Loucy (cell line): ENCODE results near the gene HEXIM2.

ENCODE experiments used
- H2AFZ ChIP-seq: fragments of 200-600 bp; sonication (generic); 2 replicates; pipeline ENCODE4 v1.6.0; 2016; ENCODE audit warnings: antibody characterized with exemption, mild to moderate bottlenecking, low read length, moderate library complexity
- H3F3A ChIP-seq: fragments of 200-600 bp; 2 replicates; pipeline ENCODE4 v1.6.0; 2016; ENCODE audit warnings: antibody characterized with exemption, low read depth, mild to moderate bottlenecking
- H3K27me3 ChIP-seq: fragments of 200-600 bp; sonication (generic); 2 replicates; pipeline ENCODE4 v1.6.1; 2014; ENCODE audit warnings: low read length, mild to moderate bottlenecking; ENCODE audit not compliant: insufficient read depth, poor library complexity, severe bottlenecking
- H3K36me3 ChIP-seq: fragments of 200-600 bp; sonication (generic); 2 replicates; pipeline ENCODE4 v1.6.1; 2016; ENCODE audit warnings: low read length; ENCODE audit not compliant: insufficient read depth
- H3K4me1 ChIP-seq: fragments of 200-600 bp; sonication (generic); 2 replicates; pipeline ENCODE4 v1.5.1; 2014; ENCODE audit warnings: low read length, mild to moderate bottlenecking; ENCODE audit not compliant: insufficient read depth, poor library complexity, severe bottlenecking
- H3K4me2 ChIP-seq: fragments of 200-600 bp; sonication (generic); 2 replicates; pipeline ENCODE4 v1.6.0; 2014; ENCODE audit warnings: antibody characterized with exemption, low read length, low read depth, mild to moderate bottlenecking; ENCODE audit not compliant: poor library complexity, severe bottlenecking
- H3K4me3 ChIP-seq: fragments of 200-600 bp; sonication (generic); 2 replicates; pipeline ENCODE4 v1.5.1; 2014; ENCODE audit warnings: low read length, mild to moderate bottlenecking, mixed read lengths; ENCODE audit not compliant: poor library complexity, severe bottlenecking
- H3K79me2 ChIP-seq: fragments of 200-600 bp; sonication (generic); 2 replicates; pipeline ENCODE4 v1.6.1; 2014; ENCODE audit warnings: low read length; ENCODE audit not compliant: insufficient read depth
- H3K9ac ChIP-seq: fragments of 200-600 bp; sonication (generic); 2 replicates; pipeline ENCODE4 v1.6.0; 2014; ENCODE audit warnings: mild to moderate bottlenecking, low read depth, low read length, moderate library complexity; ENCODE audit not compliant: poor library complexity, severe bottlenecking
- H3K9me2 ChIP-seq: fragments of 200-600 bp; sonication (generic); replicated peaks from 2 replicates; pipeline ENCODE4 v1.6.1; 2016; ENCODE audit warnings: low read depth, low read length, mixed read lengths
- H3K9me3 ChIP-seq: fragments of 200-600 bp; sonication (generic); 2 replicates; pipeline ENCODE4 v1.6.1; 2014; ENCODE audit warnings: mild to moderate bottlenecking, antibody characterized with exemption, low read length, low read depth; ENCODE audit not compliant: insufficient read depth
- H4K20me1 ChIP-seq: fragments of 200-600 bp; sonication (generic); 2 replicates; pipeline ENCODE4 v1.6.0; 2014; ENCODE audit warnings: antibody characterized with exemption, low read length, mild to moderate bottlenecking; ENCODE audit not compliant: insufficient read depth, poor library complexity, severe bottlenecking
- EZH2phosphoT487 ChIP-seq: fragments of 200-600 bp; IDR thresholded peaks from 2 replicates; pipeline ENCODE4 v1.6.1; 2018; ENCODE audit warnings: antibody characterized with exemption, mild to moderate bottlenecking, moderate library complexity, borderline replicate concordance
- TF ChIP-seq, protein P1 (sequence below): fragments of 200-600 bp; sonication (generic); conservative IDR thresholded peaks from 2 replicates; pipeline ENCODE4 v1.5.1; 2014; ENCODE audit warnings: mild to moderate bottlenecking, antibody characterized with exemption, low read length

HEXIM2 gene

DNA sequence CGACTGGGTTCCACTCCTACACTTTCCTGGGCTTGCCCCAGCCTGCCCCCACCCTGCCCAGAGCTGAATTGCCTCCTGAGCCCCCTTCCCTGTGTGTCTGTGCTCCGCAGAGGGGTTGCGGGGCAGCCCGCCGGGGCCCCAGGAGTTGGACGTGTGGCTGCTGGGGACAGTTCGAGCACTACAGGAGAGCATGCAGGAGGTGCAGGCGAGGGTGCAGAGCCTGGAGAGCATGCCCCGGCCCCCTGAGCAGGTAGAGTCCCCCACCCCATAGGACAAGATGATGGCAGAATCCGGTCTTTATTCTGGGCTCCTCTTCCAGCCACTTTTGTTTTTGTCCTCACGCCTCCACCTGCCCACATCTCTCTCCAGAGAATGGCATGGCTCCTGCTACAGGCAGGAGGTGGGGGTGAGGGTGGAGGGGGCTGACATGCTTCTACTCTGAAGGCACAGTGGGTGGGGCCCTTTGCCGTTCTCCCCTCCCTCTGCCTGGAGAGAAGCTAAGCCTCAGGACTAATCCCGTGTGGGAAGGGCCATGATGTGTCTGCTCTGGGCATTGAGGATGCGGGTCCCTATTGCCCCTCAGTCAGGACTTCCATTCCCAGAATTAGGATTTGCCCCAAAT, 22.7 kb upstream of the HEXIM2 start:
- H3K79me2 ChIP-seq, result peaks cover 14% of the 10 kb centered on the region; the same call in 1 of the 2 replicates
- H3K9me2 ChIP-seq, result no peaks in the 10 kb centered on the region
- H3K4me2 ChIP-seq, result no peak overlapping the region
- H4K20me1 ChIP-seq, result no peaks in the 10 kb centered on the region
- H3K4me3 ChIP-seq, result no peak overlapping the region
- H2AFZ ChIP-seq, result no peak overlapping the region
- H3K9ac ChIP-seq, result peak overlapping the region; percentile 16
- H3K4me1 ChIP-seq, result peaks cover 11% of the 10 kb centered on the region
- no peaks in the 10 kb centered on the region for H3K36me3 ChIP-seq
- no peak for TF ChIP-seq EZH2phosphoT487
- H3K27me3 ChIP-seq, result no peaks in the 10 kb centered on the region
- no peaks in the 10 kb centered on the region for H3F3A ChIP-seq
- no peaks in the 10 kb centered on the region for H3K9me3 ChIP-seq

GRCh38 chr17:45139533-45139920, 22.1 kb upstream of the HEXIM2 start:
- Histone ChIP-seq H2AFZ (no peak overlapping the region), H3K9me3 (no peaks in the 10 kb centered on the region), H3K9ac (peak overlapping the region; percentile 16), H3K4me1 (peaks cover 11% of the 10 kb centered on the region), H3K36me3 (no peaks in the 10 kb centered on the region), H3K79me2 (peaks cover 14% of the 10 kb centered on the region; the same call in 1 of the 2 replicates), H3K4me3 (no peak overlapping the region), H3K4me2 (no peak overlapping the region), H3K9me2 (no peaks in the 10 kb centered on the region), H3K27me3 (no peaks in the 10 kb centered on the region), H4K20me1 (no peaks in the 10 kb centered on the region), H3F3A (no peaks in the 10 kb centered on the region)
- TF ChIP-seq EZH2phosphoT487, result no peak
- TF ChIP-seq, protein P1, sequence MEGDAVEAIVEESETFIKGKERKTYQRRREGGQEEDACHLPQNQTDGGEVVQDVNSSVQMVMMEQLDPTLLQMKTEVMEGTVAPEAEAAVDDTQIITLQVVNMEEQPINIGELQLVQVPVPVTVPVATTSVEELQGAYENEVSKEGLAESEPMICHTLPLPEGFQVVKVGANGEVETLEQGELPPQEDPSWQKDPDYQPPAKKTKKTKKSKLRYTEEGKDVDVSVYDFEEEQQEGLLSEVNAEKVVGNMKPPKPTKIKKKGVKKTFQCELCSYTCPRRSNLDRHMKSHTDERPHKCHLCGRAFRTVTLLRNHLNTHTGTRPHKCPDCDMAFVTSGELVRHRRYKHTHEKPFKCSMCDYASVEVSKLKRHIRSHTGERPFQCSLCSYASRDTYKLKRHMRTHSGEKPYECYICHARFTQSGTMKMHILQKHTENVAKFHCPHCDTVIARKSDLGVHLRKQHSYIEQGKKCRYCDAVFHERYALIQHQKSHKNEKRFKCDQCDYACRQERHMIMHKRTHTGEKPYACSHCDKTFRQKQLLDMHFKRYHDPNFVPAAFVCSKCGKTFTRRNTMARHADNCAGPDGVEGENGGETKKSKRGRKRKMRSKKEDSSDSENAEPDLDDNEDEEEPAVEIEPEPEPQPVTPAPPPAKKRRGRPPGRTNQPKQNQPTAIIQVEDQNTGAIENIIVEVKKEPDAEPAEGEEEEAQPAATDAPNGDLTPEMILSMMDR, result no peak

DNA sequence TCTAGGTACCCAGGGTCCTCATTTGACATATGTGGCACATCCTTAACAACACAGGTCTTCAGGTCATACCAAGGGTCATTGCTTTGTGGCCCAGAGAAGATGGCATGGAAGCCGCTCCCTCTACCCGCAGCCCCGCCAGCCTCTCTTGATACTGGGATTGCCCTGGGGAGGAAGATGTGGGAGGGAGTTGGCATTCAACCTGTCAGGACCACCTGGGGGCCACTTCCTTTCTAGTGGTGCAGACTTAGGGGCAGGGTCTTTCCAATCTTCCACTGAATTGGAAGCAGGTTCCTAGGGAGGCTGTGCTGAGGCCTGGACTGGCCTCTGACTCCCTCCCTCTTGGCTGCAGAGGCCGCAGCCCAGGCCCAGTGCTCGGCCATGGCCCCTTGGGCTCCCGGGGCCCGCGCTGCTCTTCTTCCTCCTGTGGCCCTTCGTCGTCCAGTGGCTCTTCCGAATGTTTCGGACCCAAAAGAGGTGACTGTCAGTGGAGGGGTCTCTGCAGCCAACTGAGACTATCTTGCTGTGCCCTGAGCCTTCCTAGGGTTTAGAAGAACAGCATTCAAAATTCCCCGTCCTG, 18.5 kb upstream of the HEXIM2 start:
- Histone ChIP-seq H3K36me3 (no peaks in the 10 kb centered on the region), H3K9me3 (no peaks in the 10 kb centered on the region), H3K27me3 (no peaks in the 10 kb centered on the region), H3K9me2 (no peaks in the 10 kb centered on the region), H2AFZ (no peak overlapping the region), H3K9ac (peak overlapping the region; percentile 18), H3F3A (no peaks in the 10 kb centered on the region), H3K4me3 (no peak overlapping the region), H3K4me2 (peak overlapping the region; percentile 24), H4K20me1 (no peaks in the 10 kb centered on the region), H3K79me2 (peaks cover 11% of the 10 kb centered on the region; the same call in 1 of the 2 replicates), H3K4me1 (peaks cover 12% of the 10 kb centered on the region)
- no peak for TF ChIP-seq EZH2phosphoT487
- TF ChIP-seq, protein P1, result no peak

DNA sequence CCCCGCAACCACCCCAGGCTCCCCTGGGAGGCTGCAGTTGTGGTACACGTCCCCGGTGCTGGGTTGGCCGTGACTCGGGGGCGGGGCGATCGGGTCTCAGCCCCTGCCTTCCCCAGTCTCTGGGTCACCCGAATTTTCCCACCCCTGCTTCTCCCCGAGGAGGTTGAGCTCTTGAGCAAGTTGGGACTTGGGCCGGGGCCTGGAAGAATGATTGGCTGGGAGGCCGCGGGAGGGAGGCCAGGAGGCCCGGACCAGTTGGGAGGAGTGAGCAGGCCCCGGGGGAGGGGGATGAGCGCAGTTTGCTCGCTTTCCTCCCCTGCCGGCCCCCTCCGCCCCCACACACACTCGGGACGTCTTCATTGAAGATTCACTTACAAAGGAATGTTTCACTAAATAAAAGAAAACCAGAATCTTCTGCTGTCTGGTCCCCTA, 17.9 kb upstream of the HEXIM2 start:
- Histone ChIP-seq H3K36me3 (no peaks in the 10 kb centered on the region), H3K4me1 (peaks cover 12% of the 10 kb centered on the region), H3K9me2 (no peaks in the 10 kb centered on the region), H3K4me2 (peak overlapping the region; percentile 24), H3F3A (no peaks in the 10 kb centered on the region), H4K20me1 (peaks cover 4% of the 10 kb centered on the region), H3K9ac (peak overlapping the region; percentile 18), H2AFZ (no peak overlapping the region), H3K27me3 (no peaks in the 10 kb centered on the region), H3K9me3 (no peaks in the 10 kb centered on the region), H3K79me2 (peaks cover 14% of the 10 kb centered on the region), H3K4me3 (no peak overlapping the region)
- TF ChIP-seq, protein P1, result no peak
- no peak for TF ChIP-seq EZH2phosphoT487
